Gastroesophageal sphincter (tissue), 2 donors: ENCODE data around the gene GPC3.

ENCODE experiments used
- EP300 ChIP-seq: sonication (generic); formaldehyde crosslinking; IDR thresholded peaks from one replicate; pipeline ENCODE4 v1.6.1; 2017; ENCODE audit warnings: antibody characterized with exemption, mild to moderate bottlenecking
- POLR2A ChIP-seq, 2 donors: fragments of 450-650 bp; IDR thresholded peaks; one replicate each; pipeline ENCODE4 v1.6.1; 2017; ENCODE audit warnings: antibody characterized with exemption in 2 of 2, mild to moderate bottlenecking in 2 of 2, moderate library complexity in 1 of 2

- TF ChIP-seq EP300 (no peak), POLR2A (IDR thresholded peaks at IDR 0.05) (no peak)
These were observed 38.4 kb downstream of the GPC3 start for GRCh38 chrX:133947022-133947421.
